ENCODE data around the gene HSPG2. TPM values are rescaled to one million over a fixed set of nuclear protein-coding genes. Genes with fewer than 3 reads are reported as not detected.

Gene HSPG2
- total RNA-seq, 2 donors from 2014 or later = 684 to 846 TPM

GRCh38 chr1:21933397-21934248 is 3.5 kb downstream of the HSPG2 start:
- Histone ChIP-seq H3K36me3 (no peaks in the 10 kb centered on the region), H3K4me1 (ENCODE audit: control insufficient read depth in 1 of 2, low read depth in 2 of 2) (peaks cover 38 to 83% of the 10 kb centered on the region in 2 donors), H3K9me3 (no peaks in the 10 kb centered on the region), H3K4me3 (peak overlapping the region; percentile 75), H3K27ac (peak overlapping the region; percentile 95 to 99), H3K27me3 (replicated peaks; ENCODE audit: insufficient read depth) (no peaks in the 10 kb centered on the region)
- DNase-seq (ENCODE audit: low spot score) = no peak
- ATAC-seq (ENCODE audit: insufficient number of reproducible peaks, low FRiP score, low read depth) = no peak
- no peak for TF ChIP-seq CTCF (IDR thresholded peaks at IDR 0.05)

GRCh38 chr1:21932127-21932526 is 5.0 kb downstream of the HSPG2 start:
- Histone ChIP-seq H3K36me3 (no peaks in the 10 kb centered on the region), H3K9me3 (no peaks in the 10 kb centered on the region), H3K4me1 (ENCODE audit: control insufficient read depth in 1 of 2, low read depth in 2 of 2) (peaks cover 49 to 87% of the 10 kb centered on the region in 2 donors), H3K27ac (peak overlapping the region; percentile 95 to 99), H3K27me3 (replicated peaks; ENCODE audit: insufficient read depth) (no peaks in the 10 kb centered on the region), H3K4me3 (peak overlapping the region; percentile 75)
- DNase-seq (ENCODE audit: low spot score) (peak; percentile 54), ATAC-seq (ENCODE audit: insufficient number of reproducible peaks, low FRiP score, low read depth) (peak; percentile 62)
- TF ChIP-seq CTCF (IDR thresholded peaks at IDR 0.05) = no peak

- ATAC-seq (ENCODE audit: insufficient number of reproducible peaks, low FRiP score, low read depth) (no peak), DNase-seq (ENCODE audit: low spot score) (no peak)
- Histone ChIP-seq H3K27ac (peak overlapping the region; percentile 95 to 99), H3K9me3 (no peaks in the 10 kb centered on the region), H3K4me3 (peak overlapping the region; percentile 75), H3K36me3 (no peaks in the 10 kb centered on the region), H3K4me1 (ENCODE audit: control insufficient read depth in 1 of 2, low read depth in 2 of 2) (peaks cover 52 to 92% of the 10 kb centered on the region in 2 donors), H3K27me3 (replicated peaks; ENCODE audit: insufficient read depth) (no peaks in the 10 kb centered on the region)
- TF ChIP-seq CTCF (IDR thresholded peaks at IDR 0.05) = no peak
These were observed 5.7 kb downstream of the HSPG2 start for GRCh38 chr1:21931171-21932093.

- Histone ChIP-seq H3K4me3 (peak overlapping the region; percentile 44), H3K36me3 (no peaks in the 10 kb centered on the region), H3K4me1 (ENCODE audit: control insufficient read depth in 1 of 2, low read depth in 2 of 2) (peaks cover 58 to 98% of the 10 kb centered on the region in 2 donors), H3K9me3 (no peaks in the 10 kb centered on the region), H3K27ac (peak overlapping the region; percentile 95 to 99), H3K27me3 (replicated peaks; ENCODE audit: insufficient read depth) (no peaks in the 10 kb centered on the region)
- TF ChIP-seq CTCF (IDR thresholded peaks at IDR 0.05) = no peak
- DNase-seq (ENCODE audit: low spot score) (no peak), ATAC-seq (ENCODE audit: insufficient number of reproducible peaks, low FRiP score, low read depth) (no peak)
These were observed 6.4 kb downstream of the HSPG2 start for GRCh38 chr1:21930629-21931170.

Measured in thoracic aorta (tissue), 2 donors.